Activated CD4-positive, CD25-positive, alpha-beta regulatory T cell (primary cell): ENCODE measurements around the gene ANXA4.
"Not testable (repeated sequence)": the region's sequence is repeated elsewhere in the genome, so short reads cannot be mapped to it uniquely, and the experiment has no call there.

ENCODE experiments used
- DNase-seq, 4 experiments: peaks; one replicate each; lab custom pipeline; 2025; lab: John Stamatoyannopoulos, UW

The ANXA4 gene

DNA sequence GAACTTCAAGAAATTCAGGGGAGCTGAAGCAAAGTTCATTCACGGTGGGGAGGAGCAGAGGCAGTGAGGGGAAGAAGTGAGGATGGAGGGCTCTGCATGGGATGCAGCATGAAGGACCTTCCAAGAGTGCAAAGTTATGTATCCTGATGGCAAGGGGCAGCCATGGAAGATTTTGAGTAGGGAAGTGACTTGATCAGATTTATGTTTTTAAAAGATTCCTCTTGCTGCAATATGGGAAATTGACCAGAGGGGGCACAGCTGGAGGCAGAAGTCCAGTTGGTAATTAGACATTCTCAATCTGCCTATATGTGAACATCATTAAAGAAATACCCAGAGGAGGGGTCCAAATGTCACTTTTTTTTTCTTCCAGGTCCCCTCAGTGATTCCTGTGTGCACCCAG is 21.5 kb upstream of the ANXA4 start:
- no peak for DNase-seq

DNA sequence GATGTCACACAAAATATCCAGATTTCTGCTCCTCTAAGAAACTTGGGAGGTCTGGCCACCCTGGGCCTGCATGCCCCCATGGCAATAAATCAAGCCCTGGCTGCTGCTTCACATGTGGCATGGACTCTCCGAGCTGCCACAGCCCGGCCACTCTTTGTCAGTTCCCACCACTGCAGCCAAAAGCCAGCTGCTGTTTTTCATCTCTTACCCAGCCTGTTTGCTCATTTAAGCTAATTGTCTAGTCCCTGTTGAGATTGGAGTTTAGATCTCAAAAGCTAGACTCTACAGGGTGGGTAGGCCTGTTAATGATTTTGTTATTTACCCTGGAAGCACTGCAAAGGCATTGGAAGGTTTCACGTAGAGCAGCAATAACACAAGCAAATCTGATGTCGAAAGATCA is 20.9 kb upstream of the ANXA4 start:
- DNase-seq, result no peak

DNA sequence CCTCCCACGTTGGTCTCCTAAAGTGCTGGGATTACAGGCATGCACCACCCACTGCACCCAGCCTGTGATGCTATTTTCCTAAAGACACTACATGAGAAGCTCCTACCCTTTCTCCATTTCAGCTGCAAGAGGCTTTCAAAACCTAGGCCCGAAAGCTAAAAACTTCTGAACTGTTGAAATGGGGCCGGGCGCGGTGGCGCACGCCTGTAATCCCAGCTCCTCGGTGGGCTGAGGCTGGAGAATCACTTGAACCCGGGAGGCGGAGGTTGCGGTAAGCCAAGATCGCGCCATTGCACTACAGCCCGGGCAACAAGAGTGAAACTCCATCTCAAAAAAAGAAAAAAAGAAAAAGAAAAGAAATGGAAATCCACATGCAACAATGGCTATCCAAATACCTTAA is 18.1 kb upstream of the ANXA4 start:
- DNase-seq, result no peak

DNA sequence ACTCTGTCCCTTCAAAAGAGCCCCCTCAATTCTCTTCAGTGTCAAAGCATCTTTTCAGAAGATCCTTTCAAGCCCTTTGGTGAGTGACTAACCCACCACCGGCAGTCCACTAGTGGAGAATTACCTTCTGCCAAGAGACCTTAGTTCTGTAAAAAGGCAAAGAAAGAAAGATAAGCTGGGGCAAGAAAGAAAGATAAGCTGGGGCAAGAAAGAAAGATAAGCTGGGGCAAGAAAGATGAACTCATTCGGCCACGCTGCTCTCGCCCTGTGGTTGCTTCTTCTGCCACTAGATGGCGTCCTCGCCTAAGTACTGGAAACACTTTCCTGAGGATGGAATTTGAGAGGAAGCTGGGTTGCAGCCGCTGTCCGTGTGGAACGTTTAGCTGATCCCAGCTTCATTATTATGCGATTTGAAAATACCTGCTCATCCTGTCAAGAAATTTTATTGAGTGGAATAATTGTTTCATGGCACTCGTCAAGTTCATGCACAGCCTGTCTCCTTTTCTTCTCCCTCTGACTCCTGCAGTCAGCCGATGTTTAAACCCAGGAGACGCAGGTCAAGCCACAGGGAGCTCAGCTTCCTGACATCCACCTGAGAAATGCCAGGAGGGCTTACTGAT is 17.3 kb upstream of the ANXA4 start:
- peak; percentile 59 to 89 (median 75) for DNase-seq

DNA sequence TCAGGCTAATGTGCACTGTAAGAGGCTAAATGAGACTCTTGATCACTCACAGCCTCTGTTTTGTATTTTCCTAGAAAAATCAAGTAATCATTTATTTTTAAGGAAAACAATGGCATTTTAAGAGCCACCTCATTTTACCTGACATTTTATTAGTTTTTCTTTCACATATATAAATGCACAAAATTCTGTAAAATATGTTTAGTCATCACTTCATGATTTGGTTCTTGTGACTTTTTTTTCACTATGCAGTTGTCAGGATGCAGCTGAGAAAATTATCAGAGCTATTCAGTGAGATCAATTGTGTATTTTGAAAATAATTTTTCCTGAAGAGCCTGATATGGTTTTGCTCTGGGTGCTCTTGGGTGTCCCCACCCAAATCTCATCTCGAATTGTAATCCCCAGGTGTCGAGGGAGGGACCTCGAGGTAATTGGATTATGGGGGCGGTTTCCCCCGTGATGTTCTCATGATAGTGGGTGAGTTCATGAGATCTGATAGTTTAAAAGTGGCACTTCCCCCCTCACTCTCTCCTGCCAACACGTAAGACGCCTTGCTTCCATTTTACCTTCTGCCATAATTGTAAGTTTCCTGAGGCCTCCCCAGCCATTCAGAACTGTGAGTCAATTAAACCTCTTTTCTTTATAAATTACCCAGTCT is 16.1 kb upstream of the ANXA4 start:
- DNase-seq, result no peak

DNA sequence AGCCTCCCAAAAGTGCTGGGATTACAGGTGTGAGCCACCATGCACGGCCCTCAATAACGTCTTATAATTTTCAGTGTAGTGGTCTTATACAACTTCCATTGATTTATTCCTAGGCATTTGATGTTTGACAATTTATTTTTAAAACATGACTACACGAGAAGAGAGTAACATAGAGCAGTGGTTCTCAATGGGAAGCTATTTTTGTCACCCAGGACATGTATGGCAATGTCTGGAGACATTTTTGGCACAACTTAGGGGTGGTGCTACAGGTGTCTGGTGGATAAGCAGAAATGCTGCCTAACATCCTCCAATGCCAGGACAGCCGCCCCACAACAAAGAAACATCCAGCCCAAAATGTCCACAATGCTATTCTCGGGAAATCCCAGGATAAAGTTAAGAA is 12.7 kb upstream of the ANXA4 start:
- no peak for DNase-seq

DNA sequence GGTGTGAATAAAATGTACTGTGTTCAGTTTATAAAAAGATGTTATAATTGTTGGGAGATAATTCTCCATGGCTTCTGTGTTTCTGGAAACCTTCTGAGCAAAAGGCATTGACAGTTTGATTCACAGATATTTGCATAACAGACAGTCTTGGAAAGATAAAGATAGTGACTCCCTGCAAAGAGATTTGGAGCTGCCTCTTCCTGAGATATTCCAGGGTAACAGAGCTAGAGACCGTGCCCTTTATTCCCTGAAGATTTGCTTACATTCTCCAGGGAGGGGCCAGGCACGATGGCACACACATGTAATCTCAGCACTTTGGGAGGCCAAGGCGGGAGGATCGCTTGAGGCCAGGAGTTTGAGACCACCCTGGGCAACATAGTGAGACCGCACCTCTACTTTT is 12.2 kb upstream of the ANXA4 start:
- no peak for DNase-seq

DNA sequence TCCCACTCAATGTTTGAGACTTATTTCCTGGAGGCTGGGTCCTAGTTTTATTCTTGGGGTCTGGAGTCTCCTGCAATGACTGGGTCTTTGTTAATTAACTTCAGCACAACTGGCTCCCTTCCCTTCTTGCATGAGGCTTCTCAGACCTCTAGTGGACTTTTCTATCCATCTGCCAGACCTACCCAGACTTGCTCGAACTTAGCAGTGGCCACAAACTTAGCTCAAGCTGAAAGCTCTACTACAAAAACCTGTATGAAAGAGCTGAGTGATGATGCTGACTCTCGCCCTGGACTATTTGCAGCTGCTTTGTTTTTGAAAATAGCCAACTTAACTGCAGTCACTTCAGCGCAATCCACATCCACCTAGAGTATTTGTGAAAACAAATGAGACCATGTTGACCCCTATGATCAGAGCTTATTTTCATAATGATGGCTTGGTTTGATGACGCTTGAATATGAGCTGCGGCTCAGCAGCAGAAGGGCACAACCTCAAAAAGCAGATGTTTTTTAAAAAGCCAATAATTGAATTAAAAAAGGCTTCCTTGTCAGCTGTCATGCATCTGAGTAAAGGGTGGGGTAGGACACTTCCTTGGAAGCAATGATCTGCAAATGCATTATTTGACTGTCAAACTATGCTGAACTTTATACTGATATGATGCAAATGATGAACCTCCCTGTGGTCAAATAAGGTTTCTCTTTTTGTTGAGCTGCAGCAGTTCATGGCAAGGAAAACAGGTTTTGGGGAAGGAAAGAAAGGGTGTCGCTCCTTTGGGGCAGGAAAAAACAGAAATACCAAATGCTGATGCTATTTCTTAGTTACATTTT is 10.6 kb upstream of the ANXA4 start:
- DNase-seq, result no peak

DNA sequence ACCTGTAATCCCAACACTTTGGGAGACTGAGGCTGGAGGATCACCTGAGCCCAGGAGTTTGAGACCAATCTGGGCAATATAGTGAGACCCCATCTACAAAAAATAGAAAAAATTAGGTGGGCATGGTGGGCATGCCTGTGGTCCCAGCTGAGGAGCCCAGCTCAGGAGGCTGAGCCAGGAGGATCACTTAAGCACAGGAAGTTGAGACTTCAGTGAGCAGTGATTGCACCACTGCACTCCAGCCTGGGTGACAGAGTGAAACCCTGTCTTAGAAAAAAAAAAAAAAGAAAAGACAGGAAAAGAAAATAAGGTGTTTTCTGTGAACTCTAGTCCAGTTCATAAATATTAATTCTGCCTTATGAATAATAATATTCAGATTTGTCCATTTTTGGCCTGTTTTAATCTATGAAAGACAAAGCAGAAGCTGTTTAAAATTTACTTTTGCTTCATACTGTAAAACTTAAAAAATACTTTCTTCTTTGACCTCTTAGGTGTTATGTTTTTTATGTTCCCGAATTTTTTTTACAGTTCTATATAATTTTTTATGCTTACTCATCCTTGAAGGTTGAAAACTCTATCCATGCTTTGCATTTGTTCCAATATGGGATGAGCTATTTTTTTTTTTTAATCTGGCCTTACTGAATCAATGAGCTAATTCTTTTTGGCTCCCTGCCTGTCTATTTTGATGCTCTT is 8.4 kb upstream of the ANXA4 start:
- no peak for DNase-seq

DNA sequence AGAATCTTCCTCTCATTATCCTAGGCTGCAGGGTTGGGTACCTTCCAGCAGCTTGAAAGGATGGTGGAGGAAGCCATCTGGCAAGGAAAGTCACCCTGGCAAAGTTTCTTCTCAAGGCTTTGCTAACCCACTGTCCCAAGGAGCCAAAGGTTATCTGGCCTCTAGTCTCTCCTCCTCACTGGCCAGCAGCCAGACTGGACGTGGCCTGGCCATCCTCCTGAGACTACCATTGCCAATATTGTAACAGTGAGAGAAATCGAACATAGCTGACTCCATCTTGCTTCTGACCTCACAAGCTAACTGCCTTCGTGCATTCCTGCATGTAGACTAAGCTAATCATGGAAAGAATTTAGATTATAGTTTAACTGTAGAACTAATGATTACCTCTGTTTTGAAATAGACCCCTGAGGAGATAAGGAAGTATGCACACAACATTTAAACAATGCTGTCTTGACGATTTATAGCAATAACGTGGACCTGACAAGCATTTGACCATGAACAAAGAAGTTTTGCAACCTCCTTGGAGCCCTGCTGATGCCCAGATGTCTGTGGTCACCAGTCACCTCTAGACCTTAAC is 7.8 kb upstream of the ANXA4 start:
- no peak for DNase-seq

DNA sequence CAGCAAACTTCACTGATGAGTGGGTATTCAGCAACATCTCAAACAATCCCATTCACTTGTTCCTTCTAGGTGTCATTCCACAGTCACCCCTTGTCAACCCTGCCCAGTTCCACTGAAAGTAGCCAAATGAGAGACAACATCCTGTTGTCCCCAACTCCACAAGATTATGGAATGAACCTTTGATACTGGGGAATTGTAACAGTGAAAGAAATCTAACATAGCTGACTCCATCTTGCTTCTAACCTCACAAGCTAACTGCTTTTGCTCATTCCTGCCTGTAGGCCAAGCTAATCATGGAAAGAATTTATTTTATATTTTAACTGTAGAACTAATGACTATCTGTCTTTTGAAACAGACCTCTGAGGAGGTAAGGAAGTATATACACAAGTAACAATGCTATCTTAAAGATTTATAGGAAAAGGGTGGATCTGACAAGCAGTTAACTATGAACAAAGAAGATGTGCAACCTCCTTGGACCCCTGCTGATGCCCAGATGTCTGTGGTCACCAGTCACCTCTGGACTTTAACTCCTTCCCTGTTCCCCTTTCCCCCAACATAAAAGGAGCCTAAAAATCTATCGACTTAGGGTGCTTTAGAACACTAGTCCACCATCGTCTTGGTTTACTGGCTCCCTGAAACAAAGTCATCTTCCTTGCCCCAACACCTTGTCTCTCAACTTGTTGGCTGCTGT is 6.9 kb upstream of the ANXA4 start:
- no peak for DNase-seq

DNA sequence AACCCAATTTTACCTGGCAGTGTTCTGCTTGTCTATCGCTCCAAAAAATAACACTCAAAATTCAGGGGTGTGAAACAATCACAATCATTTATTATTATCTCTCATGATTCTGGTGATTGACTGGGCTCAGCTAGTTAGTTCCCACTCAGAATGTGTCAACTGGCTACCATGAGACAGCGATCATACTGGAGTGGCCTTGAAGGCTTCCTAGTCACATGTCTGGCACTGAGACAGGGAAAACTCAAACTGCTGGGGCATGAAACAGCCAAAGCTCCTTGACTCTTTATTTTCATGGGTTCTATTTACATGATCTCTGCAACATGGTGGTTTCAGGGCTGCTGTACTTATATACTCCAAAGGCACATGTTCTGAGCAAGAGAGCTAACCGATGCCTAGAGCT is 6.2 kb upstream of the ANXA4 start:
- DNase-seq, result no peak

DNA sequence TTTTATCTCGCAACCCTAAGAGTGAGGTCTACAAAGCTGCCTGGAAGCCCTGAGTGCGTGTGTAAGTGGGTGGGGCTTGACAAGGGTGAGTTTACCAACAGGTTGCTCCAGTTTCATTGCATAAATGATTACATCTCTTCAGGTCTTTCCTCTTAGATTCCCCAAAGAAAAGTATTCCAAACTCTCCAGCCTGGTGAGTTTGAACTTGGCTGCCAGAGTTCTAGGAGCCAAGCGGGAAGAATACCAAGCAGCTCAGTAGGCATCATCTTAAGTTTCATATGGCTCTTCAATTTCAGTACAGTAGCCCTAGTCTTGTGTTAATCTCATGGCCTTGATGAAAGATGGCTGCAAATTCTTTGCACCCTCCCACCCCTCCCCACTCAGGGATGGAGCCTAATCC is 3.8 kb upstream of the ANXA4 start:
- DNase-seq, result not testable (repeated sequence)

DNA sequence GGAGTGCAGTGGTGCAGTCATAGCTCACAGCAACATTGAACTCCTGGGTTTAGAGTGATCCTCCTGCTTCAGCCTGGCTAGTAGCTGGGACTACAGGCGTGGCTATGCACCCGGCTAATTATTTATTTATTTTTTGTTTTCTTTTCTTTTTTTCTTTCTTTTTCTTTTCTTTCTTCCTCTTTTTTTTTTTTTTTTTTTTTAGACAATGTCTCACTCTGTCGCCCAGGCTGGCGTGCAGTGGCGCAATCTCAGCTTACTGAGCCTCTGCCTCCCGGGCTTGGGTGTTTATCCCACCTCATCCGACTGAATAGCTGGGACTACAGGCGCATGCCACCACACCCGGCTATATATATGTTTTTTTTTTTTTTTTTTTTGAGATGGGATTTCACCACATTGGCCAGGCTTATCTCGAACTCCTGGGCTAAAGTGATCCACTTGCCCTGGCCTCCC is 1.4 kb upstream of the ANXA4 start:
- DNase-seq, result no peak

DNA sequence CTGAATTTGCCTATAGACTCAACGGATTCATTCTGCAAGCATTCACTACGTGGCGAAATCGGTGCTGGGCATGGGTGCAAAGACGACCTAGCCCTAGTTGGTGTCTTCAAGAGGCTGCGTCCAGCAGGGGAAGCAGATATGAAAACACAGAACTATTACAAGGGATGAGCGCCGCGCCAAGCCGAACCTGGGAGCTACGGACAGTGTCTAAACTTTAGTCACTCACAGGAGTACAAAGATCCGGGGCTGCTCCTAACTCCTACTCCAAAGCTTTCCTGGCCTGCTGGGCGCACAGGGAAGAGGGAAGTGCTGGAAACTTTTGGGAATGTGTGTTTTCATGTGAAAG is 732 bp upstream of the ANXA4 start:
- no peak for DNase-seq

DNA sequence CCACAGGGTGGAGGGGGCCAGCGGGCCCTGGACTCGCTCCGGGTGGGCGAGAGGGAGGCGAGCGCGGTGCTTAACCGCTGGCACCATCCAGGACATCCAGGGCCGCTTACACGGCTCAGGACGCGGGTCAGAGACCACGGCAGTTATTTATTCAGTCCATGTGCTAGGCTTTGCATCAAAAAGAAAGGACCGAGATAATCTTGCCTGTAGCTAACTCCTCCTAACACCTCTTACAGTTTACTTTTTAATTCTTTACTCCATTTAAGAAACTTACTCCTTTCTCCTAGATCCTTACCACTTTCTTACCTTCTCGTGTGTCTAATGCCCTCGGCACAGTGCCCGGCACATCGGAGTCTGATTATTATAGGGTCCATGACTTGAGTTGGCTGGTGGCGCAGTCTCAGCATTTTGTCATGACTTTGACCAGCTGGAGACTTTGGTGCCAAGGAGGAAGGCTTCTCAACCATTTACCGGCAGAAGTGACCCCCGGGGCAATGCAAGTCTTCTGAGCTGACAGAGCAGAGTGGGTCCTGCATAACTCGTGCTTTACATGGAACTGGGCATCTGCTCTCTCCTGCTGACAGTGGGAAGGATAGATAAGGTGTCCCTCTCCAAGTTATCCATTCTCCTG is 503 bp downstream of the ANXA4 start:
- DNase-seq, result no peak

DNA sequence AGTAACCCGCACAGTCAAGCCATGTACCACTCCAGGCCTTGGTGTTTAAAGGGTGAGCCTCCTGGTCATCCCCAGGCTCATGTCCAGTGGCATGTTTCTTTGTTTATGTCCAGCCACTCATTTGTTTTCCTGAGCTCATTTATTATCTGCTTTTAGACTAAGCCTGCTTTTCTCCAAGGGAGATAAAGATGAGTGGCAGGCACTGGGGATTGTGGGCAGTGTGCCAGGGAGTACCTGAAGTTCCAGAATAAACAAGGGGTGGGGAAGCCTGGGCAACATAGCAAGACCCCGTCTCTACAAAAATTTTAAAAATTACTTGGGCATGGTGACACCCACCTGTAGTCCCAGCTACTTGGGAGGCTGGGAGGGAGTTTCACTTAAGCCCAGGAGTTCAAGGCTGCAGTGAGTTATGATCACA is 1.9 kb downstream of the ANXA4 start:
- DNase-seq, result no peak

DNA sequence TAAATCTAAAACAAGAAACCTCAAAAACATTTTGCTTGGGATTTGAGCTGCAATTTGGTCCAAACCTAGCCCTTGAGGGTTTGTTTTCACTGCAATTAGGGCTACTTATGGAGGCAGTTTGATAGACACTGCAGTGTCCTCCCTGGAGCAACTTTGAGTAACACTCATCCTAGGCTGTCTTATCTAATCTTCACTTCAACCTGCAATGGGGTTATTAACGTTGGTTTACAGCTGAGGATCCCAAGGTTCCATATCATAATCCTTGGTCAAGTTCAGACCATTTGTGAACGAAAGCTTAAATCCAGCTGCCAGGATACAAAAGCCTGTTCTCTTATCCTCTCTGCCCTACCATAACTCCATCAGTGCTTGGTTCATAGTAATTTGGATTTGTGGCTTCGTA is 2.5 kb downstream of the ANXA4 start:
- DNase-seq, result no peak

DNA sequence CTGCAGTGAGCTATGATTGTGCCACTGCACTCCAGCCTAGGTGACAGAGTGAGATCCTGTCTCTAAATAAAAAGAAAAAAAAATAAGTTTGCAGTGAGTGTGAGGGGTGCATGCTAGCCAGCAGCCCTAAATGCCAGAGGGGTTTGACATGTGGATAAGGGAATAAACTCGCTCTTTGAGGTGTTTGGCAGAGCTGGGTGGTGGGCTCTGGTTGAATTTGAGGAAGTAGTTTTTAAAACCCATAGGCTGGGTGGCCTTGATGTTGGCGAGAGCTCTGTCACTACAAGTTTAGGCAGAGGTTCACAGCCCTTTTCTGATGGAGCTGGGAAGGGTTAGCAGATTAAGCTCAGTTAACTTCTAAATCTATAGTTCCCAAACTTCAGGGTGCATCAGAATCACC is 3.1 kb downstream of the ANXA4 start:
- no peak for DNase-seq

DNA sequence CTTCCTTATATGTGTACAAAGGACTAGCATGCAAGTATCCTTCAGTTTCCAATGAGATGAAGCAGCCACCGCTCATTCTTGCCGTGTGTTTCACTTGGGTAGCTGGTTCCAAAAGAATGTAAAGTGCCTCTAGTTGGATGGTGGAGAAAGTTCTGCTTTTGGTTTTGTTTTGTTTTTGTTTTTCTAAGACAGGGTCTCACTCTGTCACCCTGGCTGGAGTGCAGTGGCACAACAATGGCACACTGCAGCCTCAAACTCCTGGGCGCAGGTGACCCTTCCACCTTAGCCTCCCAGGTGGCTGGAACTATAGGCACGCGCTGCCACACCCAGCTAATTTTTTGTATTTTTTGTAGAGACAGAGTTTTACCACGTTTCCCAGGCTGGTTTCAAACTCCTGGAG is 8.3 kb downstream of the ANXA4 start:
- DNase-seq, result no peak

DNA sequence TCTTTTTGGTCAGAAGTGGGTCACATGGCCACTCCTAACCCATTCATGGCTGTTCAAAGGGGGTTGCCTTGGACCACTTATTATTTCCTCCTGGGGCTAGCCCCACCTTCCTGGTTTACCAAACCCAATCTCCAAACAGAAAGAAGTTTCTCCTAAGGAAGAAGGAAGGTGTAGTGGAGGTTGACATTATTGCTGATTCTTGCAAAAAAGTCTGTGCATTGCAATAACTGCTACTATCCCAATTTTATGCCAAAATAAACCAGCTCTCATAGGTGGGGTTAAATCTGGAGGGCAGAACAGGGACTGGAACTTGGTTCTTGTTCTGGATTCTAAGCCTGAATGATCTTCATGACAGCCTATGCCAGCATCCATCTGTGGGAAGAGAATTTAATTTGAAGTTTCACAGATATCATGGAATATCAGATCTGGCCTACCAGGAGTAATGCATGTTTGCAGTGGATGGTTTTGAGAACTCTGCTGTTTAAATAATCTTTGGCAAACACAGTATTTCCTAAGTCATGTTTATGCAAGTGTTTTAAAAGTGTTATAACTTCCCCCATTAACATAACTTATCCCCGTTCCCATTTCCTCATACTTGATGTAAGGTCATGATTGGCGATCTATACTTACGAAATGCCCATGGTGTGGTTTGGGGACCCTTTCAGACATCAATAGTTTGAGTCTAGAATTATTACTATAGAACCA is 11.9 kb downstream of the ANXA4 start:
- DNase-seq, result no peak
